ENCODE measurements around the gene HABP4.

The HABP4 gene

GRCh38 chr9:96524045-96524444 is 74.1 kb downstream of the HABP4 start:
- H3K4me3 ChIP-seq (ENCODE audit: low read depth in 1 of 2, low read length in 1 of 2), result no peak overlapping the region
- no peaks in the 10 kb centered on the region for H3K9me3 ChIP-seq
- TF ChIP-seq CTCF (IDR thresholded peaks at IDR 0.05), result no peak
- no peak overlapping the region for H3K27ac ChIP-seq
- no peaks in the 10 kb centered on the region for H3K36me3 ChIP-seq
- no peaks in the 10 kb centered on the region for H3K27me3 ChIP-seq
- H3K4me1 ChIP-seq (ENCODE audit: control insufficient read depth in 1 of 2, insufficient read depth in 1 of 2, low read depth in 1 of 2, low read length in 1 of 2), result peaks cover 13 to 16% of the 10 kb centered on the region in 2 experiments

- TF ChIP-seq CTCF (IDR thresholded peaks at IDR 0.05), result no peak
- H3K36me3 ChIP-seq, result no peaks in the 10 kb centered on the region
- no peaks in the 10 kb centered on the region for H3K9me3 ChIP-seq
- no peak overlapping the region for H3K4me3 ChIP-seq (ENCODE audit: low read depth in 1 of 2, low read length in 1 of 2)
- no peaks in the 10 kb centered on the region for H3K27me3 ChIP-seq
- no peak overlapping the region for H3K27ac ChIP-seq
- H3K4me1 ChIP-seq (ENCODE audit: control insufficient read depth in 1 of 2, insufficient read depth in 1 of 2, low read depth in 1 of 2, low read length in 1 of 2), result peaks cover 13 to 16% of the 10 kb centered on the region in 2 experiments
Observed at GRCh38 chr9:96524764-96525163, 74.8 kb downstream of the HABP4 start.

GRCh38 chr9:96532173-96532572 is 82.2 kb downstream of the HABP4 start:
- Histone ChIP-seq H3K36me3 (peaks cover 25% of the 10 kb centered on the region), H3K4me1 (ENCODE audit: control insufficient read depth in 1 of 2, insufficient read depth in 1 of 2, low read depth in 1 of 2, low read length in 1 of 2) (no peaks in the 10 kb centered on the region), H3K27me3 (no peaks in the 10 kb centered on the region), H3K9me3 (no peaks in the 10 kb centered on the region), H3K27ac (no peak overlapping the region), H3K4me3 (ENCODE audit: low read depth in 1 of 2, low read length in 1 of 2) (no peak overlapping the region)
- no peak for TF ChIP-seq CTCF (IDR thresholded peaks at IDR 0.05)

GRCh38 chr9:96540106-96540505 is 90.1 kb downstream of the HABP4 start:
- H3K36me3 ChIP-seq, result peaks cover 35% of the 10 kb centered on the region
- H3K4me1 ChIP-seq (ENCODE audit: control insufficient read depth in 1 of 2, insufficient read depth in 1 of 2, low read depth in 1 of 2, low read length in 1 of 2), result no peaks in the 10 kb centered on the region
- H3K27me3 ChIP-seq, result no peaks in the 10 kb centered on the region
- no peak overlapping the region for H3K27ac ChIP-seq
- no peak for TF ChIP-seq CTCF (IDR thresholded peaks at IDR 0.05)
- H3K4me3 ChIP-seq (ENCODE audit: low read depth in 1 of 2, low read length in 1 of 2), result no peak overlapping the region
- H3K9me3 ChIP-seq, result no peaks in the 10 kb centered on the region
